Measurements from ENCODE around the gene DEK. TPM values are rescaled to one million over a fixed set of nuclear protein-coding genes. Genes with fewer than 3 reads are reported as not detected.

The DEK gene
- total RNA-seq, 1 donor from 2014 or later = 64.2 TPM

- Histone ChIP-seq H3K4me3 (ENCODE audit: low read length in 3 of 3) (no peak overlapping the region), H3K4me1 (ENCODE audit: control insufficient read depth in 3 of 3, insufficient read depth in 3 of 3, low read length in 3 of 3) (no peaks in the 10 kb centered on the region), H3K9me3 (ENCODE audit: control insufficient read depth in 3 of 3, low read length in 3 of 3) (no peaks in the 10 kb centered on the region), H3K27me3 (ENCODE audit: control insufficient read depth in 3 of 3, insufficient read depth in 3 of 3, low read length in 3 of 3) (no peaks in the 10 kb centered on the region), H3K9ac (ENCODE audit: low read depth in 1 of 3, low read length in 3 of 3) (no peak overlapping the region), H3K36me3 (ENCODE audit: control insufficient read depth in 3 of 3, insufficient read depth in 3 of 3, low read length in 3 of 3) (peaks cover 0 to 32% (median 23%) of the 10 kb centered on the region in 3 donors), H3K27ac (ENCODE audit: low read depth, low read length) (no peak overlapping the region)
Measured at GRCh38 chr6:18221288-18221615, 43.1 kb downstream of the DEK start.

GRCh38 chr6:18219591-18219990, 44.7 kb downstream of the DEK start:
- H3K36me3 ChIP-seq (ENCODE audit: control insufficient read depth in 3 of 3, insufficient read depth in 3 of 3, low read length in 3 of 3) = peaks cover 5 to 27% (median 19%) of the 10 kb centered on the region in 3 donors
- no peak overlapping the region for H3K27ac ChIP-seq (ENCODE audit: low read depth, low read length)
- no peak overlapping the region for H3K9ac ChIP-seq (ENCODE audit: low read depth in 1 of 3, low read length in 3 of 3)

GRCh38 chr6:18218233-18218632, 46.1 kb downstream of the DEK start:
- Histone ChIP-seq H3K9me3 (ENCODE audit: control insufficient read depth in 3 of 3, low read length in 3 of 3) (no peaks in the 10 kb centered on the region), H3K27me3 (ENCODE audit: control insufficient read depth in 3 of 3, insufficient read depth in 3 of 3, low read length in 3 of 3) (no peaks in the 10 kb centered on the region), H3K27ac (ENCODE audit: low read depth, low read length) (no peak overlapping the region), H3K36me3 (ENCODE audit: control insufficient read depth in 3 of 3, insufficient read depth in 3 of 3, low read length in 3 of 3) (peaks cover 5 to 30% (median 22%) of the 10 kb centered on the region in 3 donors), H3K9ac (ENCODE audit: low read depth in 1 of 3, low read length in 3 of 3) (no peak overlapping the region), H3K4me3 (ENCODE audit: low read length in 3 of 3) (no peak overlapping the region), H3K4me1 (ENCODE audit: control insufficient read depth in 3 of 3, insufficient read depth in 3 of 3, low read length in 3 of 3) (no peaks in the 10 kb centered on the region)

More at GRCh38 chr6:18219591-18219990, 44.7 kb downstream of the DEK start:
- no peaks in the 10 kb centered on the region for H3K27me3 ChIP-seq (ENCODE audit: control insufficient read depth in 3 of 3, insufficient read depth in 3 of 3, low read length in 3 of 3)
- H3K9me3 ChIP-seq (ENCODE audit: control insufficient read depth in 3 of 3, low read length in 3 of 3) = no peaks in the 10 kb centered on the region
- H3K4me3 ChIP-seq (ENCODE audit: low read length in 3 of 3) = no peak overlapping the region
- no peaks in the 10 kb centered on the region for H3K4me1 ChIP-seq (ENCODE audit: control insufficient read depth in 3 of 3, insufficient read depth in 3 of 3, low read length in 3 of 3)

- Histone ChIP-seq H3K36me3 (ENCODE audit: control insufficient read depth in 3 of 3, insufficient read depth in 3 of 3, low read length in 3 of 3) (peaks cover 5 to 30% (median 22%) of the 10 kb centered on the region in 3 donors), H3K9me3 (ENCODE audit: control insufficient read depth in 3 of 3, low read length in 3 of 3) (no peaks in the 10 kb centered on the region), H3K27me3 (ENCODE audit: control insufficient read depth in 3 of 3, insufficient read depth in 3 of 3, low read length in 3 of 3) (no peaks in the 10 kb centered on the region), H3K9ac (ENCODE audit: low read depth in 1 of 3, low read length in 3 of 3) (no peak overlapping the region), H3K4me3 (ENCODE audit: low read length in 3 of 3) (no peak overlapping the region), H3K4me1 (ENCODE audit: control insufficient read depth in 3 of 3, insufficient read depth in 3 of 3, low read length in 3 of 3) (no peaks in the 10 kb centered on the region), H3K27ac (ENCODE audit: low read depth, low read length) (no peak overlapping the region)
Measured at GRCh38 chr6:18216411-18216810, 47.9 kb downstream of the DEK start.

- Histone ChIP-seq H3K27me3 (ENCODE audit: control insufficient read depth in 3 of 3, insufficient read depth in 3 of 3, low read length in 3 of 3) (no peaks in the 10 kb centered on the region), H3K27ac (ENCODE audit: low read depth, low read length) (no peak overlapping the region), H3K36me3 (ENCODE audit: control insufficient read depth in 3 of 3, insufficient read depth in 3 of 3, low read length in 3 of 3) (peaks cover 7 to 29% (median 21%) of the 10 kb centered on the region in 3 donors), H3K9me3 (ENCODE audit: control insufficient read depth in 3 of 3, low read length in 3 of 3) (no peaks in the 10 kb centered on the region), H3K4me1 (ENCODE audit: control insufficient read depth in 3 of 3, insufficient read depth in 3 of 3, low read length in 3 of 3) (no peaks in the 10 kb centered on the region), H3K9ac (ENCODE audit: low read depth in 1 of 3, low read length in 3 of 3) (no peak overlapping the region), H3K4me3 (ENCODE audit: low read length in 3 of 3) (no peak overlapping the region)
Measured at GRCh38 chr6:18215436-18215835, 48.9 kb downstream of the DEK start.

GRCh38 chr6:18214003-18214402, 50.3 kb downstream of the DEK start:
- H3K36me3 ChIP-seq (ENCODE audit: control insufficient read depth in 3 of 3, insufficient read depth in 3 of 3, low read length in 3 of 3) = peaks cover 7 to 29% (median 21%) of the 10 kb centered on the region in 3 donors
- H3K27ac ChIP-seq (ENCODE audit: low read depth, low read length) = no peak overlapping the region
- no peak overlapping the region for H3K4me3 ChIP-seq (ENCODE audit: low read length in 3 of 3)
- H3K9me3 ChIP-seq (ENCODE audit: control insufficient read depth in 3 of 3, low read length in 3 of 3) = no peaks in the 10 kb centered on the region
- no peaks in the 10 kb centered on the region for H3K4me1 ChIP-seq (ENCODE audit: control insufficient read depth in 3 of 3, insufficient read depth in 3 of 3, low read length in 3 of 3)
- H3K9ac ChIP-seq (ENCODE audit: low read depth in 1 of 3, low read length in 3 of 3) = no peak overlapping the region
- no peaks in the 10 kb centered on the region for H3K27me3 ChIP-seq (ENCODE audit: control insufficient read depth in 3 of 3, insufficient read depth in 3 of 3, low read length in 3 of 3)

- Histone ChIP-seq H3K9ac (ENCODE audit: low read depth in 1 of 3, low read length in 3 of 3) (no peak overlapping the region), H3K36me3 (ENCODE audit: control insufficient read depth in 3 of 3, insufficient read depth in 3 of 3, low read length in 3 of 3) (peaks cover 7 to 27% (median 21%) of the 10 kb centered on the region in 3 donors), H3K27ac (ENCODE audit: low read depth, low read length) (no peak overlapping the region), H3K9me3 (ENCODE audit: control insufficient read depth in 3 of 3, low read length in 3 of 3) (no peaks in the 10 kb centered on the region), H3K4me1 (ENCODE audit: control insufficient read depth in 3 of 3, insufficient read depth in 3 of 3, low read length in 3 of 3) (no peaks in the 10 kb centered on the region), H3K27me3 (ENCODE audit: control insufficient read depth in 3 of 3, insufficient read depth in 3 of 3, low read length in 3 of 3) (no peaks in the 10 kb centered on the region), H3K4me3 (ENCODE audit: low read length in 3 of 3) (no peak overlapping the region)
Measured at GRCh38 chr6:18213439-18213838, 50.9 kb downstream of the DEK start.

GRCh38 chr6:18212231-18212630, 52.1 kb downstream of the DEK start:
- Histone ChIP-seq H3K27me3 (ENCODE audit: control insufficient read depth in 3 of 3, insufficient read depth in 3 of 3, low read length in 3 of 3) (no peaks in the 10 kb centered on the region), H3K4me3 (ENCODE audit: low read length in 3 of 3) (no peak overlapping the region), H3K9ac (ENCODE audit: low read depth in 1 of 3, low read length in 3 of 3) (no peak overlapping the region), H3K9me3 (ENCODE audit: control insufficient read depth in 3 of 3, low read length in 3 of 3) (no peaks in the 10 kb centered on the region), H3K36me3 (ENCODE audit: control insufficient read depth in 3 of 3, insufficient read depth in 3 of 3, low read length in 3 of 3) (peaks cover 7 to 34% (median 21%) of the 10 kb centered on the region in 3 donors), H3K4me1 (ENCODE audit: control insufficient read depth in 3 of 3, insufficient read depth in 3 of 3, low read length in 3 of 3) (no peaks in the 10 kb centered on the region), H3K27ac (ENCODE audit: low read depth, low read length) (no peak overlapping the region)

GRCh38 chr6:18211338-18211737, 53.0 kb downstream of the DEK start:
- peaks cover 7 to 30% (median 22%) of the 10 kb centered on the region in 3 donors for H3K36me3 ChIP-seq (ENCODE audit: control insufficient read depth in 3 of 3, insufficient read depth in 3 of 3, low read length in 3 of 3)

GRCh38 chr6:18210707-18211106, 53.6 kb downstream of the DEK start:
- H3K4me1 ChIP-seq (ENCODE audit: control insufficient read depth in 3 of 3, insufficient read depth in 3 of 3, low read length in 3 of 3) = no peaks in the 10 kb centered on the region
- no peaks in the 10 kb centered on the region for H3K9me3 ChIP-seq (ENCODE audit: control insufficient read depth in 3 of 3, low read length in 3 of 3)
- no peak overlapping the region for H3K9ac ChIP-seq (ENCODE audit: low read depth in 1 of 3, low read length in 3 of 3)
- no peaks in the 10 kb centered on the region for H3K27me3 ChIP-seq (ENCODE audit: control insufficient read depth in 3 of 3, insufficient read depth in 3 of 3, low read length in 3 of 3)
- peaks cover 7 to 30% (median 24%) of the 10 kb centered on the region in 3 donors for H3K36me3 ChIP-seq (ENCODE audit: control insufficient read depth in 3 of 3, insufficient read depth in 3 of 3, low read length in 3 of 3)
- H3K4me3 ChIP-seq (ENCODE audit: low read length in 3 of 3) = no peak overlapping the region
- no peak overlapping the region for H3K27ac ChIP-seq (ENCODE audit: low read depth, low read length)

More at GRCh38 chr6:18211338-18211737, 53.0 kb downstream of the DEK start:
- Histone ChIP-seq H3K9ac (ENCODE audit: low read depth in 1 of 3, low read length in 3 of 3) (no peak overlapping the region), H3K27me3 (ENCODE audit: control insufficient read depth in 3 of 3, insufficient read depth in 3 of 3, low read length in 3 of 3) (no peaks in the 10 kb centered on the region), H3K27ac (ENCODE audit: low read depth, low read length) (no peak overlapping the region), H3K9me3 (ENCODE audit: control insufficient read depth in 3 of 3, low read length in 3 of 3) (no peaks in the 10 kb centered on the region), H3K4me3 (ENCODE audit: low read length in 3 of 3) (no peak overlapping the region), H3K4me1 (ENCODE audit: control insufficient read depth in 3 of 3, insufficient read depth in 3 of 3, low read length in 3 of 3) (no peaks in the 10 kb centered on the region)
